Measurements from ENCODE around the gene NOS1.
A peak's percentile ranks its signal among the peaks of the same experiment; 100 is the strongest.

The NOS1 gene

GRCh38 chr12:117279606-117280005 is 81.8 kb downstream of the NOS1 start:
- H3K4me1 Mint-ChIP-seq, result no peaks in the 10 kb centered on the region

GRCh38 chr12:117277875-117278274 is 83.6 kb downstream of the NOS1 start:
- DNase-seq (no peak), ATAC-seq (no peak)
- Mint-ChIP-seq H3K27me3 (peaks cover 26% of the 10 kb centered on the region), H3K9me3 (peaks cover 0 to 3% of the 10 kb centered on the region in 2 donors), H3K27ac (no peak overlapping the region), H3K4me1 (no peaks in the 10 kb centered on the region), H3K4me3 (no peak overlapping the region)

More at GRCh38 chr12:117279606-117280005, 81.8 kb downstream of the NOS1 start:
- Mint-ChIP-seq H3K4me3 (no peak overlapping the region), H3K27me3 (peaks cover 14% of the 10 kb centered on the region), H3K9me3 (peaks cover 0 to 3% of the 10 kb centered on the region in 2 donors), H3K27ac (no peak overlapping the region)
- DNase-seq (no peak), ATAC-seq (no peak)

GRCh38 chr12:117273091-117273490 is 88.3 kb downstream of the NOS1 start:
- H3K9me3 Mint-ChIP-seq, result peaks cover 0 to 3% of the 10 kb centered on the region in 2 donors
- DNase-seq, result no peak
- no peaks in the 10 kb centered on the region for H3K4me1 Mint-ChIP-seq
- H3K27me3 Mint-ChIP-seq, result peaks cover 24% of the 10 kb centered on the region
- no peak for ATAC-seq
- no peak overlapping the region for H3K27ac Mint-ChIP-seq
- no peak overlapping the region for H3K4me3 Mint-ChIP-seq

- no peak for ATAC-seq
- Mint-ChIP-seq H3K9me3 (peaks cover 0 to 3% of the 10 kb centered on the region in 2 donors), H3K4me3 (no peak overlapping the region), H3K27ac (no peak overlapping the region), H3K27me3 (peaks cover 24% of the 10 kb centered on the region), H3K4me1 (no peaks in the 10 kb centered on the region)
- no peak for DNase-seq
Observed at GRCh38 chr12:117272690-117273089, 88.7 kb downstream of the NOS1 start.

- Mint-ChIP-seq H3K4me1 (no peaks in the 10 kb centered on the region), H3K9me3 (peaks cover 4 to 16% of the 10 kb centered on the region in 2 donors), H3K4me3 (no peak overlapping the region), H3K27ac (no peak overlapping the region), H3K27me3 (peaks cover 14% of the 10 kb centered on the region)
- DNase-seq (no peak), ATAC-seq (no peak)
Observed at GRCh38 chr12:117262749-117263148, 98.7 kb downstream of the NOS1 start.

- Mint-ChIP-seq H3K4me1 (no peaks in the 10 kb centered on the region), H3K4me3 (no peak overlapping the region), H3K27ac (no peak overlapping the region), H3K27me3 (peaks cover 6% of the 10 kb centered on the region), H3K9me3 (peaks cover 4 to 8% of the 10 kb centered on the region in 2 donors)
- DNase-seq (no peak), ATAC-seq (no peak)
Observed at GRCh38 chr12:117261247-117261646, 100.2 kb downstream of the NOS1 start.

- ATAC-seq (no peak), DNase-seq (no peak)
- Mint-ChIP-seq H3K27me3 (peaks cover 18% of the 10 kb centered on the region), H3K4me3 (no peak overlapping the region), H3K27ac (no peak overlapping the region), H3K9me3 (peaks cover 0 to 7% of the 10 kb centered on the region in 2 donors), H3K4me1 (no peaks in the 10 kb centered on the region)
Observed at GRCh38 chr12:117255386-117255785, 106.0 kb downstream of the NOS1 start.

GRCh38 chr12:117243488-117243887 is 117.9 kb downstream of the NOS1 start:
- H3K9me3 Mint-ChIP-seq, result no peaks in the 10 kb centered on the region
- H3K27ac Mint-ChIP-seq, result no peak overlapping the region
- no peaks in the 10 kb centered on the region for H3K4me1 Mint-ChIP-seq
- H3K4me3 Mint-ChIP-seq, result no peak overlapping the region
- no peak for ATAC-seq
- H3K27me3 Mint-ChIP-seq, result no peaks in the 10 kb centered on the region
- no peak for DNase-seq

- Mint-ChIP-seq H3K4me3 (no peak overlapping the region), H3K9me3 (no peaks in the 10 kb centered on the region), H3K27me3 (no peaks in the 10 kb centered on the region)
Observed at GRCh38 chr12:117241697-117242096, 119.7 kb downstream of the NOS1 start.

GRCh38 chr12:117240081-117240755 is 121.2 kb downstream of the NOS1 start:
- no peak overlapping the region for H3K27ac Mint-ChIP-seq
- no peak overlapping the region for H3K4me3 Mint-ChIP-seq
- DNase-seq, result no peak
- H3K27me3 Mint-ChIP-seq, result peaks cover 13% of the 10 kb centered on the region
- H3K9me3 Mint-ChIP-seq, result no peaks in the 10 kb centered on the region
- H3K4me1 Mint-ChIP-seq, result no peaks in the 10 kb centered on the region
- ATAC-seq, result no peak

More at GRCh38 chr12:117241697-117242096, 119.7 kb downstream of the NOS1 start:
- DNase-seq (no peak), ATAC-seq (no peak)
- Mint-ChIP-seq H3K27ac (no peak overlapping the region), H3K4me1 (no peaks in the 10 kb centered on the region)

GRCh38 chr12:117236456-117237001 is 124.9 kb downstream of the NOS1 start:
- DNase-seq, result peak; percentile 67 to 68
- ATAC-seq, result no peak
- no peak overlapping the region for H3K4me3 Mint-ChIP-seq
- H3K9me3 Mint-ChIP-seq, result no peaks in the 10 kb centered on the region
- H3K4me1 Mint-ChIP-seq, result no peaks in the 10 kb centered on the region
- H3K27ac Mint-ChIP-seq, result no peak overlapping the region
- H3K27me3 Mint-ChIP-seq, result peaks cover 26% of the 10 kb centered on the region

- no peak for DNase-seq
- no peaks in the 10 kb centered on the region for H3K9me3 Mint-ChIP-seq
Observed at GRCh38 chr12:117235261-117235660, 126.2 kb downstream of the NOS1 start.

GRCh38 chr12:117234441-117234840 is 127.0 kb downstream of the NOS1 start:
- no peaks in the 10 kb centered on the region for H3K9me3 Mint-ChIP-seq
- peaks cover 26% of the 10 kb centered on the region for H3K27me3 Mint-ChIP-seq
- no peak overlapping the region for H3K4me3 Mint-ChIP-seq
- no peak for ATAC-seq
- H3K27ac Mint-ChIP-seq, result no peak overlapping the region
- H3K4me1 Mint-ChIP-seq, result no peaks in the 10 kb centered on the region
- no peak for DNase-seq

More at GRCh38 chr12:117235261-117235660, 126.2 kb downstream of the NOS1 start:
- Mint-ChIP-seq H3K4me1 (no peaks in the 10 kb centered on the region), H3K4me3 (no peak overlapping the region), H3K27ac (no peak overlapping the region), H3K27me3 (peaks cover 26% of the 10 kb centered on the region)
- ATAC-seq, result no peak

- Mint-ChIP-seq H3K4me1 (no peaks in the 10 kb centered on the region), H3K9me3 (no peaks in the 10 kb centered on the region), H3K27ac (no peak overlapping the region), H3K27me3 (peaks cover 40% of the 10 kb centered on the region), H3K4me3 (no peak overlapping the region)
- no peak for DNase-seq
- ATAC-seq, result no peak
Observed at GRCh38 chr12:117231750-117232149, 129.7 kb downstream of the NOS1 start.

- Mint-ChIP-seq H3K27me3 (peaks cover 22% of the 10 kb centered on the region), H3K4me1 (no peaks in the 10 kb centered on the region), H3K27ac (no peak overlapping the region), H3K4me3 (no peak overlapping the region), H3K9me3 (no peaks in the 10 kb centered on the region)
- no peak for ATAC-seq
- DNase-seq, result no peak
Observed at GRCh38 chr12:117228239-117228638, 133.2 kb downstream of the NOS1 start.

- Mint-ChIP-seq H3K27me3 (peaks cover 20% of the 10 kb centered on the region), H3K9me3 (no peaks in the 10 kb centered on the region), H3K27ac (no peak overlapping the region), H3K4me3 (no peak overlapping the region), H3K4me1 (no peaks in the 10 kb centered on the region)
- DNase-seq (no peak), ATAC-seq (no peak)
Observed at GRCh38 chr12:117227000-117227653, 134.3 kb downstream of the NOS1 start.

Data from stimulated activated naive CD8-positive, alpha-beta T cell treated with anti-CD3 and anti-CD28 coated beads, Interleukin-15, amount 100 ng/mL, for 72 hours (primary cell).